ENCODE data around the gene SYT2.
"Not testable (repeated sequence)": the region's sequence is repeated elsewhere in the genome, so short reads cannot be mapped to it uniquely, and the experiment has no call there.

The SYT2 gene

GRCh38 chr1:202710070-202711045 is at the start of gene SYT2:
SYT2 (minus strand) TSS chr1:202710454; CDS start chr1:202605772, 104,682 bp downstream.
- no peak for DNase-seq

- DNase-seq: no peak
These were observed 46.1 kb upstream of the SYT2 start for GRCh38 chr1:202756391-202756790.

GRCh38 chr1:202754293-202754692 is 44.0 kb upstream of the SYT2 start:
- no peak for DNase-seq

GRCh38 chr1:202752774-202753173 is 42.5 kb upstream of the SYT2 start:
- DNase-seq: no peak

GRCh38 chr1:202750761-202751160 is 40.5 kb upstream of the SYT2 start:
- no peak for DNase-seq

GRCh38 chr1:202750024-202750423 is 39.8 kb upstream of the SYT2 start:
- DNase-seq: no peak

- no peak for DNase-seq
These were observed 35.2 kb upstream of the SYT2 start for GRCh38 chr1:202745323-202745888.

- DNase-seq: not testable (repeated sequence)
These were observed 34.5 kb upstream of the SYT2 start for GRCh38 chr1:202744770-202745169.

DNA sequence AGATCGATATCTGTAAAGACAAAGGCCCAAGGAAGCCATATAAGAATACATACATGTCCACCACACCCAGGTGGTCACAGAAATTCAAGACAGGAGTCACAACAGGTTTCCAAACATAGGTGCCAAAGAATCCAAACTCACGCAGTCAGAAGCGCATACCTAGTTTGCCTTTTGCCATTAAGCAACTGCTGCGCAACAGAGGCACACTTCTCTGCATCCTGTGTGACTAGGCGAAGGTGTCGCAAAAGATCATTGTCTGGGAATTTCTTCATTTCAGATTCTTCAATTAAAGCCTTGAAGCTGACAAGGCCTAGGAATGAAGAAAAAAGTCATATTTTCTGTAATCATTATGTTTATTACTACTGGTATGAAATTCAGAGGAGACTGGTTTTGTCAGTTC is 32.2 kb upstream of the SYT2 start:
- no peak for DNase-seq

- DNase-seq: no peak
These were observed 23.0 kb upstream of the SYT2 start for GRCh38 chr1:202733251-202733650.

- DNase-seq: no peak
These were observed 18.7 kb upstream of the SYT2 start for GRCh38 chr1:202728951-202729350.

GRCh38 chr1:202725526-202725925 is 15.3 kb upstream of the SYT2 start:
- no peak for DNase-seq

GRCh38 chr1:202723708-202724107 is 13.5 kb upstream of the SYT2 start:
- DNase-seq: no peak

GRCh38 chr1:202723046-202723445 is 12.8 kb upstream of the SYT2 start:
- not testable (repeated sequence) for DNase-seq

DNA sequence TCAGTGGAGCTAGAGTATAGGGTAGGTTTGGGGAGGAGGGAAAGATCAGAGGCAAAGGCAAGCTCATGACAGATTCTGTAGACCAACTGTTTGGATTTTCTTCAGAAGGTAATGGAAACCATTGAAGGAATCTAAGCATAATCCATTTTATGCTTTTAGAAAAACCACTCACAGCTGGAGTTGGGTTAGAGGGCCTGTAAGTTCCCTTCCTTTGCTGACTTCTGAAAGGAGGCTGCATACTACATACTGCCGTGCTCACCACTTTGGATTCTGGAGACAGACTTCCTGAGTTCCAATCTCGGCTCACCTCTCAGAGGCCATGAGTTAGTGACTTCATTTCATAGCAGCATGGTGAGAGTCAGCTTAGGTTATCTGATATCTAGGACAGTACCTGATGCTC is 6.4 kb upstream of the SYT2 start:
- DNase-seq: no peak

- DNase-seq: not testable (repeated sequence)
These were observed 3.9 kb upstream of the SYT2 start for GRCh38 chr1:202714202-202714601.

DNA sequence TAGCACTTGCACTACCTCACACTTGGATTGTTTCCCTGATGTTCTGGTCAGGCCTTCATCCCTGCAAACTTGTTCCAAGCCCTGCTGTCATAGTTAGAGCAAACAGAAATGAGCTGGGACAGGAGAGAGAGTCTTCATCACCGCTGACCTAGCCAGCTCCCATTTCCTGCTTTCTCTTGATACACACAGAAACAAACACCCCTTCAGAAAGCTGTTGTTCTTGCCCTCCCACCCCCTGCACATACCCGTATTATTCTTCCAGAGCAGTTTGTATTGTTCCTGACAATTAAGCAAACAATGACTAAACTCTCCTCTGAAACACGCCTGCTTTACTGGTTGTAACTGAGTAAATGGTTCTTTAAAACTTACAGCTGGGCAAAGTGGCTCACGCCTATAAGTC is 2.9 kb upstream of the SYT2 start:
- DNase-seq: no peak

DNA sequence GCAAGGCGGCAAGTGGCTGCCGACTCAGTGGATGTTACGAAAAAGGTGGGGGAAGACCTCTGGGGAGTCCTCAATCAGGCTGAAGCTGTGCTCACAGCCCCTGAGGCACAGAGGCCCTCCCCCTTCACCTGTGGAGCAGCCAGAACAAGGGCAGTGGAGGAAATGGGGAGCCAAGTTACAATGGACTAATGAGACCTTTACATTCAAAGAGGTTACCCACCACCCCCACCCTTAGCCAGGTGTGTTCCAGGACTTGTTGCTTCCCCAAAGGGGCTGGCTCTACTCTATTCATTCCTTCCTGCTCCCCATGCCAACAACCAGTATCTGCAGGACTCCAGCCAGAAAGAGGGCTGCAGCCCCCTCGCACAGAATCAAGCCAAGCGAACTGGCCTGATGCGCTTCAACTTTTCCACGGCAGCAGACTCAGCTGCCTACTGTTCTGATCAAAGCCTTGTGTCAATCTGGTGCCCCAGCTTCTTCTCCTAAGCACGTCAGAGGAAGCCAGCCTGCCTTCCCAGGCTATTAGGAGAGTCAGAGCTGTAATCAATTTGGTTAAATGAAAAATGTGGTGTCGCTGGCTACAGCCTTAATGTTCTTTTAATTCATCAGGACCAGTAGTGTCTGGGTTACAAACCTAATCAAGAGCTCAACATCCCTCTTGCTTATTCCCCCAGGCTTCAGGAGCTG is 1.8 kb upstream of the SYT2 start:
- no peak for DNase-seq

DNA sequence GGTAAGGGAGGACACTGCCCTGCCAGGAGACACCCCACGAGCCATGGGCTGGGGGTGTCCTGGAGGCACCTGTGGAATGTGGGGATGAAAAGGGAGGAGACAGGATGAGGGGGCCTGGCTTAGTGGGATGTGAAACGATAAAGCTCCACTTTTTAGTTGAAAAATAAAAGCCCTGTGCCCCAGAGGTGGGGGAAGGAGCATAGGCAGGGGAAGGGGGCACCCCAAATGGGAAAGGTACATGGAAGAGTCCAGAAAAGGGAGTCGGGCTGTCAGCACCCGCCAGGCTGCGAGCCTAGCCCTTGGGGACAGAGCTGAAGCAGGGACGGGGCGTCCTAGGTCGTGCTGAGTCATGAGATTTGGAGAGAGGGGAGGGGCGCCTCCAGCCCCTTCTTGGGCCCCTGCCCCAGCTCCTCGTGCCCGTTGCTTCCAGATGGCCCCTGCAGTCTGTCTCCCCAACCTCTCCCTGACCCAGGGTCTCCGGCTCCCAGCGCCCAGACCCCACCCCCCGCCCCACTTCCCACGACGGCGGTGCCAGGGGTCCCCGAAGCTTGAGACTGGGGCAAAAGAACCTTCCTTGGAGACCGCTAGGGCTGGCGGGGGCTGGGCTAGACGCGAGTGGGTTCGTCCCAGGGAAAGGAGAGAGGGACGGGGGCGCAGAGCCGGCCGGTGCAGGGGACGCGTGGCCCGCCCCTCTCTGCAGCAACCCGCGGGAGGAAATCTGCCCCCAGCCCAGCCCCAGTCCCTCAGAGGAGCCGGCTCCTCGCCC is 795 bp downstream of the SYT2 start:
- no peak for DNase-seq

GRCh38 chr1:202708456-202709275 is 1.6 kb downstream of the SYT2 start:
- DNase-seq: no peak

DNA sequence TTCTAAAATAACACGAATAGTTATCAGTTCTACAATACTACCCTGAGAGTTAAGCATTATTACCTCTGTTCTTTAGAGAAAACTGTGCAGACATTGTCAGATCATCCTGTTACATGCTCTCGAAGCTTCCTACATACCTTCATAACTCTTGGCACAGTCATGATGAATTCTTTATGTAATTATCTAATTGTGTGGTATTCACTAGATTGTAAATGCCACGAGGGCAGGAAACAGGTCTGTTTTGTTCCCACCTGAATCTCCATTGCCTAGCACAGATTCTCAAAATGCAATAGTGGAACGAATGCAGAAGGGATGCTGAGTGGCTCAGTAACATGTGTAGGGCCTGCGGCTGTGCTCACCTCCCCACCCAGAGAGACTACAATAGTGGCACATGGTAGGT is 3.4 kb downstream of the SYT2 start:
- DNase-seq: no peak

DNA sequence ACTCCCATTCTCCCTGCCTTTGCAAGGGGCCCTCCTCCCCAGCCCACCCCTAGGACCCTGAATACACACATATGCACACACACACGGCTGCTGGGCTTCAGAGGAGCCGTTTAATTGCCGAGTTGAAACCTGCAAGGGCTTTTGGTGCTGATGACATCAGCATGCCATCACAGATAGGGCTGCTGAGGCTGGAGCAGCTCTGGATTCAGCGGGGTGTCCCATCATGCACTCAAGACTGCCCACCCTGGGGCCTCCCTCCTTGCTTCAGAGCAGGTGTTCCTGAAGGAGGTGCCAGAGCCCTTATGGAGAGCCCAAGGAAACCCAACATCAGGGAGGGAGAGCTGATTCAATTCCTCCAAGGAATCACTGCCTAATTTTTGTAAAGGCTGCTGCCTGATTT is 5.7 kb downstream of the SYT2 start:
- no peak for DNase-seq

Measured in stimulated activated naive CD4-positive, alpha-beta T cell treated with Interleukin-2 at 50 U/mL for 16 hours (primary cell).